Fibroblast of lung (primary cell): ENCODE data around the gene DCAF5. TPM values are rescaled to one million over a fixed set of nuclear protein-coding genes. Genes with fewer than 3 reads are reported as not detected.
A peak's percentile ranks its signal among the peaks of the same experiment; 100 is the strongest.
"Not testable (repeated sequence)": the region's sequence is repeated elsewhere in the genome, so short reads cannot be mapped to it uniquely, and the experiment has no call there.

Source experiments
- DNase-seq, 2 donors: peaks; one replicate each; pipeline versions ENCODE4 v3.0.0 to v3.0.0-alpha.2; 2010; ENCODE audit warnings: low read depth in 2 of 2
- H2AFZ ChIP-seq: 2 replicates; pipeline ENCODE4 v1.5.1; 2012; ENCODE audit warnings: low read length, control low read depth, inconsistent platforms
- H3K27ac ChIP-seq: 2 replicates; pipeline ENCODE4 v1.5.1; 2011; ENCODE audit warnings: low read length, control low read depth; ENCODE audit not compliant: insufficient read depth
- H3K27me3 ChIP-seq: 2 replicates; pipeline ENCODE4 v1.5.1; 2011; ENCODE audit warnings: mild to moderate bottlenecking, low read length; ENCODE audit not compliant: control insufficient read depth, insufficient read depth
- H3K36me3 ChIP-seq: 2 replicates; pipeline ENCODE4 v1.5.1; 2011; ENCODE audit warnings: low read length; ENCODE audit not compliant: control insufficient read depth, insufficient read depth
- H3K4me1 ChIP-seq: 2 replicates; pipeline ENCODE4 v1.5.1; 2011; ENCODE audit warnings: low read length; ENCODE audit not compliant: control insufficient read depth, insufficient read depth; ENCODE audit errors: extremely low read depth
- H3K4me2 ChIP-seq: 2 replicates; pipeline ENCODE4 v1.5.1; 2011; ENCODE audit warnings: low read length, control low read depth; ENCODE audit not compliant: insufficient read depth; ENCODE audit errors: extremely low read depth
- H3K4me3 ChIP-seq, 4 experiments: fragments of 200-600 bp in 1 of 4; sonication (generic) in 1 of 4; replicated peaks in 1 of 4; 2 replicates each; pipeline ENCODE4 v1.5.1; 2011 to 2016; ENCODE audit warnings: low read length in 4 of 4, low read depth in 3 of 4, mild to moderate bottlenecking in 3 of 4, control low read depth in 2 of 4, inconsistent platforms in 1 of 4, mixed read lengths in 1 of 4; ENCODE audit not compliant: insufficient read depth in 1 of 4; ENCODE audit errors: control extremely low read depth in 1 of 4
- H3K79me2 ChIP-seq: 2 replicates; pipeline ENCODE4 v1.5.1; 2012; ENCODE audit warnings: mild to moderate bottlenecking, low read length, inconsistent platforms; ENCODE audit not compliant: control insufficient read depth, insufficient read depth
- H3K9ac ChIP-seq: 2 replicates; pipeline ENCODE4 v1.5.1; 2011; ENCODE audit warnings: mild to moderate bottlenecking, low read length, control low read depth; ENCODE audit not compliant: insufficient read depth
- H3K9me3 ChIP-seq: 2 replicates; pipeline ENCODE4 v1.5.1; 2012; ENCODE audit warnings: low read depth, low read length; ENCODE audit not compliant: control insufficient read depth, insufficient read depth
- H4K20me1 ChIP-seq: 2 replicates; pipeline ENCODE4 v1.5.1; 2011; ENCODE audit warnings: low read length; ENCODE audit not compliant: control insufficient read depth, insufficient read depth; ENCODE audit errors: extremely low read depth
- EZH2 ChIP-seq: IDR thresholded peaks from 2 replicates; pipeline ENCODE4 v1.5.1; 2012; ENCODE audit warnings: low read length, control low read depth, mild to moderate bottlenecking; ENCODE audit errors: missing control alignments
- polyA plus RNA-seq, 2 donors: library from polyadenylated mRNA; depleted of rRNA in 1 of 2; stranded (reverse) in 1 of 2; unstranded in 1 of 2; fragments of >200 nt; gene quantifications; 2 replicates each; pipeline ENCODE4 v1.2.1, GENCODE V29; 2011 to 2012; ENCODE audit warnings: missing spikeins in 1 of 2
- total RNA-seq: library from RNA; depleted of rRNA; stranded (reverse); fragments of >200 nt; gene quantifications from 2 replicates; pipeline ENCODE4 v1.2.1, GENCODE V29; 2014
- TF ChIP-seq, protein P1 (sequence below), 2 donors: IDR thresholded peaks in 1 of 2; conservative IDR thresholded peaks in 1 of 2; 1 replicate in 1 of 2; 2 replicates in 1 of 2; pipeline ENCODE4 v1.5.1; 2011 to 2012; ENCODE audit warnings: low read length in 2 of 2, control low read depth in 1 of 2, inconsistent platforms in 1 of 2, low read depth in 1 of 2, mild to moderate bottlenecking in 1 of 2

Gene DCAF5
- total and polyA plus RNA-seq, 2 donors (not counting 1 experiment from before 2014, with no cell fraction given), result 16.8 to 31.8 TPM

DNA sequence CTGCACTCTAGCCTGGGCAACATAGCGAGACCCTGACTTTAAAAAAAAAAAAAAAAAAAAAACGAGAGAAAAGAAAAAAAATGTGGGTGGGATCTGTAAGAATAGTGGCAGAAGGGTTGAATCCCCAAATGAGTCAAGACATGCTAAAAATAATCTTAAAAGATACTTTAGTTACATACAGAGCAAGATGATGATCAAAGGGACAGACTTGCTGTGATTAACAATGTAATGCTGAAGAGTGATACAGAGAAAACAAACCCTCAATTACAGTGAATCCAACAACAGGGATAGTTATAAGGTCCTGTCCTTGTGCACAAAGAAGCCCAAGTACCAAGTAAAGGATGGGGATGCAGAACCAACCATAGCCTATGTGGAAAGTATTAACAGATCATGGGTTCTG, 80.3 kb downstream of the DCAF5 start:
- H3K36me3 ChIP-seq, result no peaks in the 10 kb centered on the region
- H3K9ac ChIP-seq, result no peak overlapping the region
- H3K27me3 ChIP-seq, result no peaks in the 10 kb centered on the region

GRCh38 chr14:69068744-69069421, 84.0 kb downstream of the DCAF5 start:
- H2AFZ ChIP-seq, result no peak overlapping the region
- peak overlapping the region; percentile 4 for H3K4me2 ChIP-seq

More for the DNA sequence above, 80.3 kb downstream of the DCAF5 start:
- no peaks in the 10 kb centered on the region for H3K9me3 ChIP-seq
- H3K79me2 ChIP-seq, result peaks cover 2% of the 10 kb centered on the region
- no peak overlapping the region for H2AFZ ChIP-seq
- no peak overlapping the region for H3K27ac ChIP-seq
- H3K4me2 ChIP-seq, result no peak overlapping the region
- H3K4me1 ChIP-seq, result peaks cover 10% of the 10 kb centered on the region
- H4K20me1 ChIP-seq, result no peaks in the 10 kb centered on the region
- TF ChIP-seq, protein P1, sequence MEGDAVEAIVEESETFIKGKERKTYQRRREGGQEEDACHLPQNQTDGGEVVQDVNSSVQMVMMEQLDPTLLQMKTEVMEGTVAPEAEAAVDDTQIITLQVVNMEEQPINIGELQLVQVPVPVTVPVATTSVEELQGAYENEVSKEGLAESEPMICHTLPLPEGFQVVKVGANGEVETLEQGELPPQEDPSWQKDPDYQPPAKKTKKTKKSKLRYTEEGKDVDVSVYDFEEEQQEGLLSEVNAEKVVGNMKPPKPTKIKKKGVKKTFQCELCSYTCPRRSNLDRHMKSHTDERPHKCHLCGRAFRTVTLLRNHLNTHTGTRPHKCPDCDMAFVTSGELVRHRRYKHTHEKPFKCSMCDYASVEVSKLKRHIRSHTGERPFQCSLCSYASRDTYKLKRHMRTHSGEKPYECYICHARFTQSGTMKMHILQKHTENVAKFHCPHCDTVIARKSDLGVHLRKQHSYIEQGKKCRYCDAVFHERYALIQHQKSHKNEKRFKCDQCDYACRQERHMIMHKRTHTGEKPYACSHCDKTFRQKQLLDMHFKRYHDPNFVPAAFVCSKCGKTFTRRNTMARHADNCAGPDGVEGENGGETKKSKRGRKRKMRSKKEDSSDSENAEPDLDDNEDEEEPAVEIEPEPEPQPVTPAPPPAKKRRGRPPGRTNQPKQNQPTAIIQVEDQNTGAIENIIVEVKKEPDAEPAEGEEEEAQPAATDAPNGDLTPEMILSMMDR (conservative IDR thresholded peaks at IDR 0.05 in 1 of 2, IDR thresholded peaks at IDR 0.05 in 1 of 2; ENCODE audit: low read depth in 1 of 2, low read length in 2 of 2), result no peak
- no peak for TF ChIP-seq EZH2
- DNase-seq, result no peak
- no peak overlapping the region for H3K4me3 ChIP-seq

GRCh38 chr14:69066396-69067171, 86.3 kb downstream of the DCAF5 start:
- no peaks in the 10 kb centered on the region for H3K9me3 ChIP-seq
- no peak overlapping the region for H3K4me2 ChIP-seq
- H3K79me2 ChIP-seq, result no peaks in the 10 kb centered on the region
- no peaks in the 10 kb centered on the region for H3K27me3 ChIP-seq
- H3K4me3 ChIP-seq, result no peak overlapping the region
- H3K36me3 ChIP-seq, result peaks cover 2% of the 10 kb centered on the region
- no peak overlapping the region for H3K27ac ChIP-seq
- H4K20me1 ChIP-seq, result no peaks in the 10 kb centered on the region
- TF ChIP-seq, protein P1 (conservative IDR thresholded peaks at IDR 0.05 in 1 of 2, IDR thresholded peaks at IDR 0.05 in 1 of 2; ENCODE audit: low read depth in 1 of 2, low read length in 2 of 2), result no peak
- TF ChIP-seq EZH2, result no peak
- no peak overlapping the region for H2AFZ ChIP-seq
- H3K4me1 ChIP-seq, result peaks cover 8% of the 10 kb centered on the region
- no peak overlapping the region for H3K9ac ChIP-seq
- no peak for DNase-seq

More at GRCh38 chr14:69068744-69069421, 84.0 kb downstream of the DCAF5 start:
- peaks cover 8% of the 10 kb centered on the region for H3K4me1 ChIP-seq
- H3K9me3 ChIP-seq, result no peaks in the 10 kb centered on the region
- H3K4me3 ChIP-seq, result no peak overlapping the region
- no peak overlapping the region for H3K9ac ChIP-seq
- H3K27ac ChIP-seq, result peak overlapping the region; percentile 72
- no peaks in the 10 kb centered on the region for H4K20me1 ChIP-seq
- TF ChIP-seq, protein P1 (conservative IDR thresholded peaks at IDR 0.05 in 1 of 2, IDR thresholded peaks at IDR 0.05 in 1 of 2; ENCODE audit: low read depth in 1 of 2, low read length in 2 of 2), result no peak
- TF ChIP-seq EZH2, result no peak
- no peaks in the 10 kb centered on the region for H3K79me2 ChIP-seq
- H3K27me3 ChIP-seq, result no peaks in the 10 kb centered on the region
- DNase-seq, result peak; percentile 82 to 87
- H3K36me3 ChIP-seq, result no peaks in the 10 kb centered on the region

GRCh38 chr14:69065934-69066333, 87.0 kb downstream of the DCAF5 start:
- H2AFZ ChIP-seq, H3K4me2 ChIP-seq, H3K9me3 ChIP-seq, H3K27me3 ChIP-seq, H3K79me2 ChIP-seq, DNase-seq, H3K4me3 ChIP-seq, H4K20me1 ChIP-seq, H3K27ac ChIP-seq, H3K36me3 ChIP-seq, H3K9ac ChIP-seq, H3K4me1 ChIP-seq: not testable (repeated sequence)
